ENCODE data around the gene ADAM22.

Gene ADAM22

DNA sequence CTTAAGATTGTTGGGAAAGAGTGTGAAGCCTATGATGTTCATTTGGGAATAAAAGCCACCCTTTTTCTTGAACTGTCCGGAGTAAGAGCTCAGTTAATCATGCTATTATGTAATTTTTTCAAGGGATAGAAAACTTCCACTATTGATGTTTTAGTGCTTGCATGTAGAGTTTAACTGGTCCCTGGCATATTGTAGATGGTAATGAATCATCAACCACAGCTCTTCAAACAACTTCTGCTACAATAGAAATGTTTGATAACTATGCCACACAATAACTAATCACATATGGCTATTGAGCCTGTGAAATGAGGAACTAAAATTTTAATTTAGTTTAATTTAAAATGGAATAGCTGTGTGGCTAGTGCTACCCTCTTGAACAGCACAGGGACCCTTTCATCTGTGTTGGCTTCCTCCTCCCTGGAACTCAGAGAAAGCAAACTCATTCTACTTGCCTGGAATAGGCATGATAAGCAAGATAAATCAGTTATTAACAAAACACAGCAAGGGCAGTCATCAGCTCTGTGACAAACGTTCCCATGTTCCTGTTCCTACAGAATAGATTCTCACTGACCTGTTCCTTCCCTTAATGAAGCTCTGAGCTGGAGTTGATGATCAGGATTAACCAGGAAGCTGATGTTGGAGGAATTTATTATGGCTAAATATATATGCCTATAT lies 290.7 kb downstream of the ADAM22 start:
- H3K9me3 ChIP-seq (ENCODE audit: low read depth, low read length) = no peaks in the 10 kb centered on the region
- no peak overlapping the region for H3K9ac ChIP-seq (ENCODE audit: insufficient read length)
- no peak overlapping the region for H3K4me3 ChIP-seq
- H3K36me3 ChIP-seq (ENCODE audit: insufficient read depth, low read length) = no peaks in the 10 kb centered on the region
- TF ChIP-seq EZH2 (IDR thresholded peaks at IDR 0.05) (no peak), FOXP2 (optimal IDR thresholded peaks at IDR 0.05; ENCODE audit: control extremely low read depth, extremely low read length, insufficient read depth) (no peak), POLR2AphosphoS5 (IDR thresholded peaks at IDR 0.05; ENCODE audit: borderline replicate concordance, low read depth, low read length) (no peak)
- no peak overlapping the region for H3K27ac ChIP-seq
- DNase-seq (ENCODE audit: low read depth, low spot score) = no peak

DNA sequence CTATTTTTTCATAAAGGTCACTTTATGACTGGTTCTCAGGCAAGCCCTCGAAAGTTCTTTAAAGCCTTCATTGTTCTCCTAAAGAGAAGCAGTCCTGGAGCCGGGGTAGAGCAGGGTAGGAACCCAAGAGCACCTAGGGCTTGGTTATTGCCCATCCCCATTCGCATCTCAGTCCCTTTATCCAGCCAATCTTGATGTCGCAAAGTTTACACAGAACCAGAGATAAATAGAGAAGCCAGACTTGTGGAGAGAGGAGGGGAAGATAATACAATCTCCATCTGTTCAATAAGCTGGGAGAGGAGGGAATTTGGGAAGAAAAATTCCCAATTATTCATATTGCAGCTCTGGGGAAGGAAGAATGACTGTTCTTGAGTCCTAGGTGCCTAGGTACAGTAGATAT lies 292.1 kb downstream of the ADAM22 start:
- H3K36me3 ChIP-seq (ENCODE audit: insufficient read depth, low read length) = no peaks in the 10 kb centered on the region
- H3K9me3 ChIP-seq (ENCODE audit: low read depth, low read length) = no peaks in the 10 kb centered on the region
- H3K9ac ChIP-seq (ENCODE audit: insufficient read length) = no peak overlapping the region
- H3K27ac ChIP-seq = no peak overlapping the region
- no peak overlapping the region for H3K4me3 ChIP-seq
- no peak for TF ChIP-seq EZH2 (IDR thresholded peaks at IDR 0.05)
- no peak for TF ChIP-seq FOXP2 (optimal IDR thresholded peaks at IDR 0.05; ENCODE audit: control extremely low read depth, extremely low read length, insufficient read depth)
- TF ChIP-seq POLR2AphosphoS5 (IDR thresholded peaks at IDR 0.05; ENCODE audit: borderline replicate concordance, low read depth, low read length) = no peak
- DNase-seq (ENCODE audit: low read depth, low spot score) = no peak

DNA sequence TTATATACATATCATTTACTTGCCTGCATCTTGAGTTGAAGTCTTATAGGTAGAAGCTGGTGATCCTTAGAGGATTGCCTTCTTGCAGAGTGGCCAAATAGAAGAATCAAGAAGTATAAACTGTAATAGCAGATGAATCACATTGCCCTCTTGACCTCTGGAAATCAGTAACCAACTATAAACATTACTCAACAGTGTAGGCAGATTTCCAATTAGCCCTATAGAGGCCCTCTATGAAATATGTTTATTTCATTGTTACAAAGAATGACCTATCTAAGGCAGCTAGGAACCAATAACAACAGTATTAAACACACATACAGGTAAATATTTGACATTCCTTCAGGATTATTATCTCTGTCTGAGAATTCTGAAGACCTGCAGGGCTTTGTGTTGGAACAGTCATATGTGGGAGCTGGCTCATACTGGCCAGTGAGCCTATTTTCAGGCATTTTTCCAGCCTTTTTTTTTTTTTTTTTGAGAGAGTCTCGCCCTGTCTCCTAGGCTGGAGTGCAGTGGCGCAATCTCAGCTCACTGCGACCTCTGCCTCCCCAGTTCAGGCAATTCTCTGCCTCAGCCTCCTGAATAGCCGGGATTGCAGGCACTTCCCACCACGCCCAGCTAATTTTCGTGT lies 292.9 kb downstream of the ADAM22 start:
- no peak overlapping the region for H3K9ac ChIP-seq (ENCODE audit: insufficient read length)
- no peaks in the 10 kb centered on the region for H3K36me3 ChIP-seq (ENCODE audit: insufficient read depth, low read length)
- no peaks in the 10 kb centered on the region for H3K9me3 ChIP-seq (ENCODE audit: low read depth, low read length)
- DNase-seq (ENCODE audit: low read depth, low spot score) = no peak
- no peak overlapping the region for H3K27ac ChIP-seq
- TF ChIP-seq EZH2 (IDR thresholded peaks at IDR 0.05) (no peak), FOXP2 (optimal IDR thresholded peaks at IDR 0.05; ENCODE audit: control extremely low read depth, extremely low read length, insufficient read depth) (no peak), POLR2AphosphoS5 (IDR thresholded peaks at IDR 0.05; ENCODE audit: borderline replicate concordance, low read depth, low read length) (no peak)
- H3K4me3 ChIP-seq = no peak overlapping the region

DNA sequence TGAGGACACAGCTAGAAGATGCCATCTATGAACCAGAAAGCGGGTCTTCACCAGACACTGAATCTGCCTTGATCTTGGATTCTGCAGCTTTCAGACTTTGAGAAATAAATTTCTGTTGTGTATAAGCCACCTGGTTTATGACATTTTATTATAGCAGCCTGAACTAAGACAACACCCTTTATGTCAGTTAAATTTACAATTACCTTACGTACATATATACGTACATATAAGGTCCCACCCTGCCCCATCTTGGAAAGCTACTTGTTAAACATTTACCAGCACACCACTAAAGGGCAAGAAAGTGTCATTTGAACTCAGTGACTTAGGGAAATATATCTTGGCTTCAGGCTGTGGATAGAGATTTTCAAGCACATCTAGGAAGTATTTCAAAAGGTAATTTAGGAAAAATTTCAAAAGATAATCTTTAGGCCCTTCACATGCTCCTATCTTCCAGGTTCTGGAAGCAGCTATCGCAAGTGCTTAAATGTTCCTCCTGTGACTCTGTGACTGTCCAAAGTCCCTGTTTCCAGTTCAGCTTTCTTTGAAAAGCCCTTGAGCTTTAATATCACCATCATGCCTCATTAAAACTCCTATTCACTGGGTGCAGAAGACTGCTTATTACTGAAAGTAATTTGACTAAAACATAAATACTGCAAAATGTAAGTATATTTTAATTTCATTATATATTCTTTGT lies 295.4 kb downstream of the ADAM22 start:
- Histone ChIP-seq H3K27ac (no peak overlapping the region), H3K9me3 (ENCODE audit: low read depth, low read length) (no peaks in the 10 kb centered on the region), H3K36me3 (ENCODE audit: insufficient read depth, low read length) (no peaks in the 10 kb centered on the region), H3K4me3 (no peak overlapping the region), H3K9ac (ENCODE audit: insufficient read length) (no peak overlapping the region)
- DNase-seq (ENCODE audit: low read depth, low spot score) = no peak
- TF ChIP-seq FOXP2 (optimal IDR thresholded peaks at IDR 0.05; ENCODE audit: control extremely low read depth, extremely low read length, insufficient read depth) (no peak), POLR2AphosphoS5 (IDR thresholded peaks at IDR 0.05; ENCODE audit: borderline replicate concordance, low read depth, low read length) (no peak), EZH2 (IDR thresholded peaks at IDR 0.05) (no peak)

DNA sequence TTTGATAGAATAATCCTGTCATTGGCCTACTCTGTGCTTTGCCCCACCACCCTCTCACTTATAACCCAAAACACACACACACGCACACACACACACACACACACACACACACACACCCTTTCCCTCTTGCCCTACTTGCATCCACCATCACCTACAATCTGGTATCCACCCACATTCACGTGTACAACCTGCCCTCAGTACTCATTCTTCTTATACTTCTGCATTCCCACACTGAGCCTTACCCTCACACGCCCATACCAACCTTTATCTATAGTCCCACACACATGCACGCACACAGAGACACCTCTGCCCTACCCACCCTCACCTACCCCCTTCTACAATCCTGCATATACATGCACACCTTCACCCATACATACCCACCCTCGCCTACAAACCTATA lies 296.6 kb downstream of the ADAM22 start:
- TF ChIP-seq FOXP2 (optimal IDR thresholded peaks at IDR 0.05; ENCODE audit: control extremely low read depth, extremely low read length, insufficient read depth) (no peak), EZH2 (IDR thresholded peaks at IDR 0.05) (no peak), POLR2AphosphoS5 (IDR thresholded peaks at IDR 0.05; ENCODE audit: borderline replicate concordance, low read depth, low read length) (no peak)
- no peaks in the 10 kb centered on the region for H3K36me3 ChIP-seq (ENCODE audit: insufficient read depth, low read length)
- no peak overlapping the region for H3K9ac ChIP-seq (ENCODE audit: insufficient read length)
- no peak overlapping the region for H3K4me3 ChIP-seq
- H3K27ac ChIP-seq = no peak overlapping the region
- no peak for DNase-seq (ENCODE audit: low read depth, low spot score)
- H3K9me3 ChIP-seq (ENCODE audit: low read depth, low read length) = no peaks in the 10 kb centered on the region

DNA sequence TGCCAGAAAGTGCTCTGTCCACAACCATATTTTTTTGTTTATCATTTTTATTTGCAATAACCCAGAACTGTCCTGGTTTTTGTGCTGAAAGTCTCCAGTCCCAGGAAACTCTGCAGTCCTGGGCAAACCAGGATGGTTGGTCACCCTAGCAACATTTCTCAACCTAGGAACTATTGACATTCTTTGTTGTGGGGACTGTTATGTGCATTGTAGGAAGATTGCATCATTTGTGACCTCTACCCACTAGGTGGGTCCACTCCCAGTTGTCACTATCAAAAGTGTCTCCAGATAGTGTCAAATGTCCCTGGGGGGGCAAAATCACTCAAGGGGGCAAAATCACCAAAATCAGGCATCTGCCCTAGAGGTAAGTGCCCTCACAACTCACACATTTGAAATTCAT lies 299.8 kb downstream of the ADAM22 start:
- H3K4me3 ChIP-seq = no peak overlapping the region
- H3K36me3 ChIP-seq (ENCODE audit: insufficient read depth, low read length) = no peaks in the 10 kb centered on the region
- no peak for DNase-seq (ENCODE audit: low read depth, low spot score)
- no peak overlapping the region for H3K27ac ChIP-seq
- no peaks in the 10 kb centered on the region for H3K9me3 ChIP-seq (ENCODE audit: low read depth, low read length)
- TF ChIP-seq EZH2 (IDR thresholded peaks at IDR 0.05) (no peak), FOXP2 (optimal IDR thresholded peaks at IDR 0.05; ENCODE audit: control extremely low read depth, extremely low read length, insufficient read depth) (no peak), POLR2AphosphoS5 (IDR thresholded peaks at IDR 0.05; ENCODE audit: borderline replicate concordance, low read depth, low read length) (no peak)
- no peak overlapping the region for H3K9ac ChIP-seq (ENCODE audit: insufficient read length)

DNA sequence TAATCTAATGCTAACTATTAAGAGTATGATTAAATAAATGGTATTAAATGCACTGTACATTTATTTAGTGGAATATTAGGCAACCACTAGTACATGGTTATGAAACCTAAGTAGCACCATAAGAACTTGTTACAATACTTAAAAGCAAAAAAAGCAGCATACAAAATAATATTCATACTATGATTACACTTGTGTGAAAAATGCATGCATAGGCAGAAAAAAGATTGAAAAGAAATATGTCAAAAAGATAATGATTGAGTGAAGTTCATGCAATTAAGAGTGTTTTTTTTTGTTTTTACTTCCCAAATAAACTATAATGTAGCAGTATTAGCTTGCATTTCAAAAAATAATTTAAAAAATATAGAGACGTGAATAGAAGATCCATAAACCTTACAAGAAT lies 305.8 kb downstream of the ADAM22 start:
- Histone ChIP-seq H3K9me3 (ENCODE audit: low read depth, low read length) (no peaks in the 10 kb centered on the region), H3K9ac (ENCODE audit: insufficient read length) (no peak overlapping the region), H3K27ac (no peak overlapping the region), H3K4me3 (no peak overlapping the region), H3K36me3 (ENCODE audit: insufficient read depth, low read length) (no peaks in the 10 kb centered on the region)
- DNase-seq (ENCODE audit: low read depth, low spot score) = no peak
- TF ChIP-seq POLR2AphosphoS5 (IDR thresholded peaks at IDR 0.05; ENCODE audit: borderline replicate concordance, low read depth, low read length) (no peak), FOXP2 (optimal IDR thresholded peaks at IDR 0.05; ENCODE audit: control extremely low read depth, extremely low read length, insufficient read depth) (no peak), EZH2 (IDR thresholded peaks at IDR 0.05) (no peak)

DNA sequence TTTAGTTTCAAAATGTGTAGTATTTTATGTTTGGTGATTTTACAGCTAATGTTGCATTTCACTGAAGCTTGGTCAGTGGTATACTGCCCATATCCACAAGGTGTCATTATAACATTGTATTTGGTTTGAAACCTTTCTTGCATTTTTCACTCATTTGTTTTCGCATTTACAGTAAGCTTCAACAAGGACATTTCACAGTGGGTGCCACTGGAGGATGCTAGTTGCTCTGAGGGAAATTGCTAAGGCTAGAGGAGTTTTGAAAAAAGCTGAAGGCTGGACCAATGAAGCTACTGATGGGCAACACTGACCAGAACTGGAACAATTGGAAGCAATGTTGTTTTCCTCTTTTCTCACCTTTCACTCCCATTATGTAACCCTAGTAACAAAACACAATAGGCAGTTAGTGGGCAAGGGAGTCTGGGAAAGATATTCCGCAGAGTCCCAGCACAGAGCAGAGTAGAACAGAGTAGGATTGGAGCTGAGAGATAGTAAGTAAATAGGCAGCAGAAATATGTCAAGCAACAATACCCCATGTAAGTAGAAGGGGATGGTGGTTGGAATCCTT lies 309.4 kb downstream of the ADAM22 start:
- DNase-seq (ENCODE audit: low read depth, low spot score) = peak; percentile 10

More for the DNA sequence above, 309.4 kb downstream of the ADAM22 start:
- H3K9ac ChIP-seq (ENCODE audit: insufficient read length) = no peak overlapping the region
- H3K27ac ChIP-seq = no peak overlapping the region
- no peak overlapping the region for H3K4me3 ChIP-seq
- no peaks in the 10 kb centered on the region for H3K36me3 ChIP-seq (ENCODE audit: insufficient read depth, low read length)
- H3K9me3 ChIP-seq (ENCODE audit: low read depth, low read length) = no peaks in the 10 kb centered on the region
- no peak for TF ChIP-seq EZH2 (IDR thresholded peaks at IDR 0.05)
- no peak for TF ChIP-seq FOXP2 (optimal IDR thresholded peaks at IDR 0.05; ENCODE audit: control extremely low read depth, extremely low read length, insufficient read depth)
- TF ChIP-seq POLR2AphosphoS5 (IDR thresholded peaks at IDR 0.05; ENCODE audit: borderline replicate concordance, low read depth, low read length) = no peak
